ENCODE data around the gene NUTM1. TPM values are rescaled to one million over a fixed set of nuclear protein-coding genes. Genes with fewer than 3 reads are reported as not detected.

Gene NUTM1
- total and polyA plus RNA-seq, 5 donors from 2014 or later = not detected

DNA sequence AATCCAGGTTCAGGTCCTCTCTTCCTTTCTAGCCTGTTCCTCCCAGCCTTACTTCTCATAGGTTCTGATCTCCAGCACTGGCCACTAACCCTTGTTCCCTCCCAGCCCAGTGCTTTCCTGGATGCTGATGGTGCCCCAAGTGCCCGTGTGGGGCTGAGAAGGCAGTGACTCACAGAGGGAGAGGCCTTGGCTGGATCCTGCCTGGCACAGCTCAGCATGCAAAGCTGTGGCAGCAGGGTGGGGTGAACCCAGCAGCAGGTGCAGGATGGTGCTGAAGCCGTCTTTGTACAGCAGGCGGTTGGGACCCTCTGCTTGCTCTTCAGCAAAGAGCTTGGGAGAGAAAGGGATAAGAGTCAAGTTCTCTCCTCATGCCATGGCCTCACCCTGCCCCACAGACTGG lies 16.3 kb downstream of the NUTM1 start:
- no peaks in the 10 kb centered on the region for H3K27me3 Mint-ChIP-seq
- H3K36me3 ChIP-seq (ENCODE audit: control insufficient read depth, insufficient read depth, low read length) = peaks cover 74% of the 10 kb centered on the region
- H3K9me3 Mint-ChIP-seq = no peaks in the 10 kb centered on the region
- H3K27ac Mint-ChIP-seq = peak overlapping the region in 1 of 3 donors; percentile 75
- ATAC-seq (ENCODE audit: low read depth in 2 of 2) (no peak), DNase-seq (no peak)
- H3K27ac ChIP-seq (ENCODE audit: insufficient read depth, low read length, poor library complexity, severe bottlenecking) = no peak overlapping the region
- no peaks in the 10 kb centered on the region for H3K27me3 ChIP-seq (ENCODE audit: control insufficient read depth, insufficient read depth, low read length)
- no peak overlapping the region for H3K4me3 Mint-ChIP-seq
- H3K36me3 Mint-ChIP-seq = peaks cover 51% of the 10 kb centered on the region
- H3K4me3 ChIP-seq (ENCODE audit: low read depth, low read length) = no peak overlapping the region
- no peaks in the 10 kb centered on the region for H3K4me1 ChIP-seq (ENCODE audit: control insufficient read depth, insufficient read depth, low read length, poor library complexity, severe bottlenecking)
- no peaks in the 10 kb centered on the region for H3K9me3 ChIP-seq (ENCODE audit: control insufficient read depth in 2 of 2, low read length in 2 of 2)
- H3K4me1 Mint-ChIP-seq = peaks cover 0 to 13% (median 6%) of the 10 kb centered on the region in 4 donors

DNA sequence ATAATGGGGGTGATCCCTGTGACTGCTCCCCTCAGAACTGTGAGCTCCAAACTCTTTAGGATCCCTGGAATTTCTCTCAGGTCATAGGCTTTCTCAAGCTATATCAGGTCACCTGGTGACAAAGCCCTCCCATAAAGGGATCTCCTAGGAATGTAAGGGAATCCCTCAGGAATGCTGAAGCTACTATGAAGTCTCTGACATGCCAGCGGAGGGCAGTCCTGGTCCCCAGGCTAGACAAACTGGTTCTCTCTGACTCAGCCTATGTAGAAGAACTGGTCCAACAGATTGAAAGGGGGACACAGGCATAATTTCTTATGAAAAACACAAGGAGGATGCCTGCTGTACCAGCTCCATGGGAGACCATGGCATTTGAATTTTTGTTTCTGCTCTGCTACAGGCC lies 17.2 kb downstream of the NUTM1 start:
- ATAC-seq (ENCODE audit: low read depth in 2 of 2) = no peak
- no peak overlapping the region for H3K27ac ChIP-seq (ENCODE audit: insufficient read depth, low read length, poor library complexity, severe bottlenecking)
- no peak overlapping the region for H3K4me3 Mint-ChIP-seq
- no peaks in the 10 kb centered on the region for H3K9me3 ChIP-seq (ENCODE audit: control insufficient read depth in 2 of 2, low read length in 2 of 2)
- no peaks in the 10 kb centered on the region for H3K27me3 ChIP-seq (ENCODE audit: control insufficient read depth, insufficient read depth, low read length)
- peaks cover 1 to 20% (median 6%) of the 10 kb centered on the region in 4 donors for H3K4me1 Mint-ChIP-seq
- no peak for DNase-seq
- peak overlapping the region in 2 of 3 donors; percentile 27 to 68 for H3K27ac Mint-ChIP-seq
- H3K36me3 Mint-ChIP-seq = peaks cover 46% of the 10 kb centered on the region
- H3K36me3 ChIP-seq (ENCODE audit: control insufficient read depth, insufficient read depth, low read length) = peaks cover 67% of the 10 kb centered on the region
- H3K27me3 Mint-ChIP-seq = no peaks in the 10 kb centered on the region
- H3K4me3 ChIP-seq (ENCODE audit: low read depth, low read length) = no peak overlapping the region
- no peaks in the 10 kb centered on the region for H3K9me3 Mint-ChIP-seq
- H3K4me1 ChIP-seq (ENCODE audit: control insufficient read depth, insufficient read depth, low read length, poor library complexity, severe bottlenecking) = peaks cover 8% of the 10 kb centered on the region

GRCh38 chr15:34361278-34361677 lies 18.2 kb downstream of the NUTM1 start:
- ATAC-seq (ENCODE audit: low read depth in 2 of 2) (no peak), DNase-seq (no peak)
- Histone ChIP-seq H3K9me3 (ENCODE audit: control insufficient read depth in 2 of 2, low read length in 2 of 2) (no peaks in the 10 kb centered on the region), H3K27ac (ENCODE audit: insufficient read depth, low read length, poor library complexity, severe bottlenecking) (no peak overlapping the region), H3K4me3 (ENCODE audit: low read depth, low read length) (no peak overlapping the region), H3K36me3 (ENCODE audit: control insufficient read depth, insufficient read depth, low read length) (peaks cover 64% of the 10 kb centered on the region), H3K27me3 (ENCODE audit: control insufficient read depth, insufficient read depth, low read length) (no peaks in the 10 kb centered on the region), H3K4me1 (ENCODE audit: control insufficient read depth, insufficient read depth, low read length, poor library complexity, severe bottlenecking) (peaks cover 17% of the 10 kb centered on the region)
- Mint-ChIP-seq H3K27ac (no peak overlapping the region), H3K27me3 (no peaks in the 10 kb centered on the region), H3K9me3 (no peaks in the 10 kb centered on the region), H3K36me3 (peaks cover 44% of the 10 kb centered on the region), H3K4me3 (peak overlapping the region in 2 of 4 donors; percentile 0 to 10), H3K4me1 (peaks cover 6 to 29% (median 12%) of the 10 kb centered on the region in 4 donors)

DNA sequence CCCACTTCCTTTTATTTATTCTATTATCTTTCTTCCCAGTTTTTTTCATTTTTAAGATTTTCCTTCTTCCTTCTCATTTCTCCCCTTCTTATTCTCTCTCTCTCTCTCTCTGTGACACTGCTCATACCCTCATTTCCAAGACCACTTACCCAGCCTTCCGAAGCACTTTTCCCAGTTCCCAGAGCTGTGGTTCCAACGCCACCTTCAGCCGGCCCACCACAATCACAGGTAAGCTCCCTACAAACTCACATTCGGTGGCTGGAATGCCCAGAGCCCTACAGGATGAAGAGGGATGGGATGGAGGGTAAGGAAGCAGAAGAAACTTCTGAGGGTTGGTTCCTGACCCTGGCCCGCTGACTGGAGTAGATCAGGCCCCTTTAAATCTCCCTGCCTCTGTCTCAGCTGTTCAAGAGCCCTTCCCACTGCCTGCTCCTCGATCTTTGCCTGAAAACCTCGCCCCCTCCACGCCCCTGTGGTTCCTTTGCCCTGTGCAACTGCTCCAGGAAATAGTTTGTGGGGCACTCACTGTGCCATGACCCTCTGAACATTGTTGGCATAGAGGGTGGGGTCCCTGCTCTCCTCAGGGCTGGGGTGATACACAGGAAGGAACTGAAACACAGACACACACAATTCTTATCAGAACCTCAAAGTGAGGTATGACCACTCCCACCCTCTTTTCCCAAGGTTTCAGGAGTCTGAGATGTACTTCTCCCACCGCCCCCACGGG lies 19.1 kb downstream of the NUTM1 start:
- H3K36me3 ChIP-seq (ENCODE audit: control insufficient read depth, insufficient read depth, low read length) = peaks cover 55% of the 10 kb centered on the region
- H3K27me3 ChIP-seq (ENCODE audit: control insufficient read depth, insufficient read depth, low read length) = no peaks in the 10 kb centered on the region
- H3K27me3 Mint-ChIP-seq = no peaks in the 10 kb centered on the region
- H3K4me1 Mint-ChIP-seq = peaks cover 6 to 33% (median 12%) of the 10 kb centered on the region in 4 donors
- ATAC-seq (ENCODE audit: low read depth in 2 of 2) (no peak), DNase-seq (no peak)
- H3K9me3 ChIP-seq (ENCODE audit: control insufficient read depth in 2 of 2, low read length in 2 of 2) = no peaks in the 10 kb centered on the region
- peak overlapping the region in 1 of 3 donors; percentile 70 for H3K27ac Mint-ChIP-seq
- H3K4me1 ChIP-seq (ENCODE audit: control insufficient read depth, insufficient read depth, low read length, poor library complexity, severe bottlenecking) = peaks cover 18% of the 10 kb centered on the region
- no peak overlapping the region for H3K4me3 ChIP-seq (ENCODE audit: low read depth, low read length)
- peak overlapping the region in 1 of 4 donors; percentile 94 for H3K4me3 Mint-ChIP-seq
- H3K9me3 Mint-ChIP-seq = no peaks in the 10 kb centered on the region
- no peak overlapping the region for H3K27ac ChIP-seq (ENCODE audit: insufficient read depth, low read length, poor library complexity, severe bottlenecking)
- peaks cover 38% of the 10 kb centered on the region for H3K36me3 Mint-ChIP-seq

- H3K4me1 ChIP-seq (ENCODE audit: control insufficient read depth, insufficient read depth, low read length, poor library complexity, severe bottlenecking) = peaks cover 30% of the 10 kb centered on the region
- Mint-ChIP-seq H3K27me3 (no peaks in the 10 kb centered on the region), H3K4me3 (peak overlapping the region in 2 of 4 donors; percentile 35 to 94), H3K4me1 (peaks cover 12 to 45% (median 15%) of the 10 kb centered on the region in 4 donors), H3K9me3 (no peaks in the 10 kb centered on the region), H3K27ac (no peak overlapping the region), H3K36me3 (peaks cover 29% of the 10 kb centered on the region)
- no peak overlapping the region for H3K4me3 ChIP-seq (ENCODE audit: low read depth, low read length)
- DNase-seq (no peak), ATAC-seq (ENCODE audit: low read depth in 2 of 2) (no peak)
- H3K27me3 ChIP-seq (ENCODE audit: control insufficient read depth, insufficient read depth, low read length) = no peaks in the 10 kb centered on the region
- no peaks in the 10 kb centered on the region for H3K9me3 ChIP-seq (ENCODE audit: control insufficient read depth in 2 of 2, low read length in 2 of 2)
- H3K27ac ChIP-seq (ENCODE audit: insufficient read depth, low read length, poor library complexity, severe bottlenecking) = no peak overlapping the region
- H3K36me3 ChIP-seq (ENCODE audit: control insufficient read depth, insufficient read depth, low read length) = peaks cover 37% of the 10 kb centered on the region
These were observed 20.9 kb downstream of the NUTM1 start for GRCh38 chr15:34364041-34364440.

GRCh38 chr15:34365091-34365825 lies 22.1 kb downstream of the NUTM1 start:
- Histone ChIP-seq H3K4me3 (ENCODE audit: low read depth, low read length) (peak overlapping the region; percentile 80), H3K27me3 (ENCODE audit: control insufficient read depth, insufficient read depth, low read length) (no peaks in the 10 kb centered on the region), H3K9me3 (ENCODE audit: control insufficient read depth in 2 of 2, low read length in 2 of 2) (no peaks in the 10 kb centered on the region), H3K27ac (ENCODE audit: insufficient read depth, low read length, poor library complexity, severe bottlenecking) (peak overlapping the region; percentile 42), H3K36me3 (ENCODE audit: control insufficient read depth, insufficient read depth, low read length) (peaks cover 26% of the 10 kb centered on the region), H3K4me1 (ENCODE audit: control insufficient read depth, insufficient read depth, low read length, poor library complexity, severe bottlenecking) (peaks cover 30% of the 10 kb centered on the region)
- peaks cover 12 to 52% (median 15%) of the 10 kb centered on the region in 4 donors for H3K4me1 Mint-ChIP-seq
- H3K27ac Mint-ChIP-seq = peak overlapping the region; percentile 26 to 96 (median 79)
- H3K9me3 Mint-ChIP-seq = no peaks in the 10 kb centered on the region
- peaks cover 22% of the 10 kb centered on the region for H3K36me3 Mint-ChIP-seq
- DNase-seq = peak in 1 of 3 donors; percentile 13
- H3K27me3 Mint-ChIP-seq = no peaks in the 10 kb centered on the region
- ATAC-seq (ENCODE audit: low read depth in 2 of 2) = no peak
- H3K4me3 Mint-ChIP-seq = peak overlapping the region; percentile 94 to 100 (median 98)

GRCh38 chr15:34365836-34366235 lies 22.7 kb downstream of the NUTM1 start:
- Histone ChIP-seq H3K27me3 (ENCODE audit: control insufficient read depth, insufficient read depth, low read length) (no peaks in the 10 kb centered on the region), H3K4me3 (ENCODE audit: low read depth, low read length) (peak overlapping the region; percentile 80), H3K27ac (ENCODE audit: insufficient read depth, low read length, poor library complexity, severe bottlenecking) (peak overlapping the region; percentile 37), H3K4me1 (ENCODE audit: control insufficient read depth, insufficient read depth, low read length, poor library complexity, severe bottlenecking) (peaks cover 30% of the 10 kb centered on the region), H3K9me3 (ENCODE audit: control insufficient read depth in 2 of 2, low read length in 2 of 2) (no peaks in the 10 kb centered on the region), H3K36me3 (ENCODE audit: control insufficient read depth, insufficient read depth, low read length) (peaks cover 21% of the 10 kb centered on the region)
- DNase-seq = peak in 1 of 3 donors; percentile 25
- no peak for ATAC-seq (ENCODE audit: low read depth in 2 of 2)
- H3K27ac Mint-ChIP-seq = peak overlapping the region; percentile 76 to 96 (median 79)
- H3K27me3 Mint-ChIP-seq = no peaks in the 10 kb centered on the region
- no peaks in the 10 kb centered on the region for H3K9me3 Mint-ChIP-seq
- H3K4me3 Mint-ChIP-seq = peak overlapping the region; percentile 94 to 100 (median 98)
- peaks cover 18% of the 10 kb centered on the region for H3K36me3 Mint-ChIP-seq
- H3K4me1 Mint-ChIP-seq = peaks cover 12 to 56% (median 15%) of the 10 kb centered on the region in 4 donors

Measured in CD4-positive, CD25-positive, alpha-beta regulatory T cell (primary cell).